GM12878 (cell line): Measurements from ENCODE around the gene GRB10. TPM values are rescaled to one million over a fixed set of nuclear protein-coding genes. Genes with fewer than 3 reads are reported as not detected.

ENCODE experiments used
- ATAC-seq: fragments of 200-7000 bp; cut with Tn5 transposase; 3 replicates; pipeline ENCODE4 v1.9.1; 2020; ENCODE audit warnings: mild to moderate bottlenecking, moderate library complexity
- BruUV-seq: library from RNA; stranded (reverse); fragments of 400-500 nt; replicated peaks from 2 replicates; lab custom pipeline; 2021; lab: Mats Ljungman, UMichigan
- CTCF ChIA-PET: fragments of 300-600 bp; sonication (Branson Sonifier 250); formaldehyde crosslinking; extraction: SDS; loops from one replicate; lab custom pipeline; 2021; ENCODE audit warnings: inconsistent platforms; lab: Yijun Ruan, JAX
- POLR2A ChIA-PET: fragments of 350-600 bp; formaldehyde crosslinking; extraction: SDS; loops from one replicate; lab custom pipeline; 2021; ENCODE audit warnings: inconsistent platforms; lab: Charles Lee
- RAD21 ChIA-PET: fragments of 300-600 bp; sonication (Branson Sonifier 250); formaldehyde crosslinking; loops from one replicate; lab custom pipeline; 2023; ENCODE audit warnings: antibody characterized with exemption; ENCODE audit not compliant: unreplicated experiment; lab: Charles Lee
- SMC1A ChIA-PET: fragments of 300-600 bp; sonication (Branson Sonifier 250); formaldehyde crosslinking; loops from one replicate; lab custom pipeline; 2023; ENCODE audit not compliant: unreplicated experiment, uncharacterized antibody; lab: Charles Lee
- DNase-seq: peaks from one replicate; pipeline ENCODE4 v3.0.0-alpha.2; 2011; ENCODE audit warnings: low read depth, low spot score
- FAIRE-seq: peaks from 3 replicates; lab custom pipeline; 2011; peaks lifted over from hg19 to GRCh38; lab: Jason Lieb, UNC
- H2AFZ ChIP-seq: 2 replicates; pipeline ENCODE4 v1.6.0; 2011; ENCODE audit warnings: low read depth, low read length, control low read depth; ENCODE audit not compliant: control insufficient read depth
- H3K27ac ChIP-seq: 2 replicates; pipeline ENCODE4 v1.5.1; 2011; ENCODE audit warnings: control low read depth; ENCODE audit not compliant: control insufficient read depth, insufficient read depth
- H3K27me3 ChIP-seq, 2 experiments: replicated peaks in 1 of 2; 2 replicates each; pipeline versions ENCODE4 v1.6.0 to v1.6.1; 2011; ENCODE audit warnings: low read length in 1 of 2; ENCODE audit not compliant: control insufficient read depth in 2 of 2, insufficient read depth in 2 of 2
- H3K36me3 ChIP-seq, 2 experiments: 2 replicates each; pipeline ENCODE4 v1.5.1; 2011; ENCODE audit warnings: low read length in 1 of 2; ENCODE audit not compliant: control insufficient read depth in 2 of 2, insufficient read depth in 2 of 2
- H3K4me1 ChIP-seq: 2 replicates; pipeline ENCODE4 v1.6.1; 2011; ENCODE audit warnings: mild to moderate bottlenecking, low read length, moderate library complexity, mixed read lengths; ENCODE audit not compliant: control insufficient read depth, insufficient read depth
- H3K4me2 ChIP-seq: 2 replicates; pipeline ENCODE4 v1.6.0; 2011; ENCODE audit warnings: control low read depth; ENCODE audit not compliant: control insufficient read depth, insufficient read depth
- H3K4me3 ChIP-seq: fragments of 200-600 bp; sonication (generic); 2 replicates; pipeline ENCODE4 v1.5.1; 2016
- H3K79me2 ChIP-seq: 2 replicates; pipeline ENCODE4 v1.6.0; 2011; ENCODE audit warnings: low read length; ENCODE audit not compliant: control insufficient read depth, insufficient read depth
- H3K9ac ChIP-seq: 2 replicates; pipeline ENCODE4 v1.8.0; 2011; ENCODE audit warnings: low read length, control low read depth, mixed read lengths; ENCODE audit not compliant: control insufficient read depth, insufficient read depth
- H3K9me3 ChIP-seq: replicated peaks from 3 replicates; pipeline ENCODE4 v1.5.1; 2011; ENCODE audit warnings: mild to moderate bottlenecking, low read length; ENCODE audit not compliant: control insufficient read depth, insufficient read depth
- H4K20me1 ChIP-seq: 2 replicates; pipeline ENCODE4 v1.6.0; 2011; ENCODE audit not compliant: control insufficient read depth, insufficient read depth
- DPF2 ChIP-seq: fragments of 450-650 bp; IDR thresholded peaks from 2 replicates; pipeline ENCODE4 v1.6.1; 2017; ENCODE audit warnings: mild to moderate bottlenecking
- JUND ChIP-seq: IDR thresholded peaks from 2 replicates; pipeline ENCODE4 v1.6.1; 2012; ENCODE audit warnings: low read depth, mild to moderate bottlenecking, low read length, improper control_type of control experiment, moderate library complexity
- MAX ChIP-seq: IDR thresholded peaks from 2 replicates; pipeline ENCODE4 v1.6.1; 2012; ENCODE audit warnings: low read depth, low read length, improper control_type of control experiment
- RAD51 ChIP-seq: fragments of 450-650 bp; IDR thresholded peaks from 2 replicates; pipeline ENCODE4 v1.6.1; 2016; ENCODE audit warnings: moderate library complexity, mild to moderate bottlenecking, inconsistent platforms
- TCF7 ChIP-seq: IDR thresholded peaks from 2 replicates; pipeline ENCODE4 v1.6.1; 2014; ENCODE audit warnings: antibody characterized with exemption, borderline replicate concordance
- ZBTB33 ChIP-seq: fragments of 450-650 bp; IDR thresholded peaks from 2 replicates; pipeline ENCODE4 v1.6.1; 2017; ENCODE audit warnings: mild to moderate bottlenecking
- ZNF274 ChIP-seq: IDR thresholded peaks from one replicate; pipeline ENCODE4 v1.8.0; 2011; ENCODE audit not compliant: insufficient read length, insufficient read depth
- WGBS: methylation state at CpG from one replicate; pipeline ENCODE4 v1.1.6; 2016; ENCODE audit warnings: low lambda C conversion rate; ENCODE audit not compliant: insufficient replicate concordance, insufficient coverage; ENCODE audit errors: missing lambda C conversion rate; 5-methylcytosine and 5-hydroxymethylcytosine counted together
- in situ Hi-C: fragments of 300-500 bp; cut with MboI; formaldehyde crosslinking; loops from 9 replicates; pipeline ENCODE4 v1.14.3; 2018; ENCODE audit warnings: mixed read lengths
- intact Hi-C: fragments of 100-400 bp; cut with micrococcal nuclease; formaldehyde crosslinking; loops from one replicate; pipeline ENCODE4 v1.14.2; 2022; ENCODE audit not compliant: unreplicated experiment
- polyA plus RNA-seq, 11 experiments: library from polyadenylated mRNA; depleted of rRNA in 4 of 11; unstranded in 6 of 11; stranded (reverse) in 5 of 11; fragments of >200 nt; fragmentation: Nextera tagmentation in 4 of 11; fragmentation: Illumina TruSeq in 1 of 11; extraction: Ambion mirVana in 4 of 11; extraction: Trizol in 1 of 11; gene quantifications; 1 replicate in 1 of 11; 2 replicates in 10 of 11; pipeline versions ENCODE4 v1.2.1 to v1.2.3, GENCODE V29; 2011 to 2016; ENCODE audit warnings: inconsistent platforms in 2 of 11, missing spikeins in 2 of 11, low read depth in 1 of 11
- total RNA-seq, 4 experiments: library from RNA; depleted of rRNA in 3 of 4; stranded (reverse); fragments of >200 nt in 3 of 4; fragmentation: Illumina TruSeq in 1 of 4; extraction: Trizol in 1 of 4; gene quantifications; 2 replicates each; pipeline versions ENCODE4 v1.2.1 to v1.2.3, GENCODE V29; 2013 to 2021

The GRB10 gene
- total and polyA plus RNA-seq, 10 of the 15 experiments (the other 5 are each of a cell fraction or from before 2014, with no cell fraction given), result 0.04 to 0.33 TPM; not detected in 8

- TF ChIP-seq TCF7 (no peak), MAX (no peak), DPF2 (no peak), RAD51 (no peak), ZNF274 (no peak)
- TF ChIP-seq, all 136 proteins: peak for 0
Observed at GRCh38 chr7:50628434-50629084, 154.1 kb downstream of the GRB10 start (continued).

GRCh38 chr7:50627824-50628361 lies 154.8 kb downstream of the GRB10 start:
- TF ChIP-seq JUND (no peak), ZBTB33 (no peak)
- TF ChIP-seq, all 136 proteins: peak for 0
- Histone ChIP-seq H4K20me1 (0 out of 2 replicates have a peak, but pooled peaks cover 3% of the 10 kb centered on the region), H3K27ac (no peak overlapping the region), H3K4me2 (no peak overlapping the region), H3K4me1 (no peaks in the 10 kb centered on the region), H2AFZ (no peak overlapping the region), H3K79me2 (no peaks in the 10 kb centered on the region), H3K9ac (no peak overlapping the region), H3K36me3 (no peaks in the 10 kb centered on the region), H3K4me3 (no peak overlapping the region), H3K27me3 (peaks cover 4 to 9% of the 10 kb centered on the region in 2 experiments; a peak in 3 of 4 replicates), H3K9me3 (no peaks in the 10 kb centered on the region)
- POLR2A ChIA-PET, result no interaction called here
- RAD21 ChIA-PET, result no interaction called here
- in situ Hi-C loops, result no loop called here
- SMC1A ChIA-PET, result no interaction called here
- FAIRE-seq (no peak), ATAC-seq (no peak), DNase-seq (no peak)
- CTCF ChIA-PET, result no interaction called here
- no TSS peak for BruUV-seq
- WGBS, result 31% methylated on average over 16 of the region's 17 CpGs
- intact Hi-C loops, result no loop called here
